Kidney tubule cell (primary cell): ENCODE results near the gene TMEM178B.

Source experiments
- DNase-seq: peaks from one replicate; pipeline ENCODE4 v3.0.0-alpha.2; 2018; ENCODE audit warnings: low spot score

TMEM178B gene

DNA sequence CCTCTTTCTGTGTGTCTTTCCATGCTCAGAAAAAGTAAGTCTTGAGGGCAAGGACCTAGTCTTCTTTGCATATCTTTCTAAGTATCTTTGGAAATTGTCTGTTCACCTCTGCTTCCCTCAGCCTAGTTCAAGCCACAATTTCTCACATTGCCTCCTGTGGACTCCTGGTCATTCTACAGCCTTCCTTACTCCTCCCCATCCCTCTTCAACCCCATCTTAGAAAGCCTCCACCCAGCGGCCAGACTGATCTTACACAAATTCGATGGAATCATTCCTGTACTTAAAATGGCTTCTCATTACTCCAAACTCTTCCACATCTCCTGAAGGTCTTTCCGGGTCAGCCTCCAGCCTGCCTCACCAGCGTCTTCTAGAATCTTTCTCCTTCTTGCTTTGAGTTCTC lies 453.2 kb downstream of the TMEM178B start:
- no peak for DNase-seq

DNA sequence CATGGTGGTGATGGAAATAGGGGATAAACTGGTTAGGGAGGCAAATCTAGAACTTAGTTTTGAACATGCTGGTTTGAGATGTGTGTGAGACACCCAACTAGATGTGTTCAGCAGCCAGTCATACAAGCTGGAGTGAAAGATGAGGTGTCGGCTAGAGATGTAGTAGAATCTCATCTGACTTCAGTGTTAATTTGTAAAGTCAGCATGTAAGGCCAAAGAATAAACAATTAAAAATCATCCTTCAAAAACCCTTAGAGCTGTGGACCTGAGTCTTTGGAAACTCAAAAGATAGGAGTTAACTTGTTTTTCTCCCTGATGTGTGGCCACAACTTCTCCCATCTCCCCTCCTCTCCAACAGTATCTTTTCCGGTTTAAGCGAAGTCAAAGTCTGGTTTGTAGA lies 454.5 kb downstream of the TMEM178B start:
- DNase-seq: no peak
